HG02678 (cell line): ENCODE data around the gene ANXA2.
"Not testable (repeated sequence)": the region's sequence is repeated elsewhere in the genome, so short reads cannot be mapped to it uniquely, and the experiment has no call there.

Experiments
- ATAC-seq: cut with Tn5 transposase; IDR thresholded peaks from one replicate; pipeline ENCODE4 v1.9.1; 2021; ENCODE audit warnings: mild to moderate bottlenecking, moderate library complexity; ENCODE audit not compliant: unreplicated experiment

ANXA2 gene

DNA sequence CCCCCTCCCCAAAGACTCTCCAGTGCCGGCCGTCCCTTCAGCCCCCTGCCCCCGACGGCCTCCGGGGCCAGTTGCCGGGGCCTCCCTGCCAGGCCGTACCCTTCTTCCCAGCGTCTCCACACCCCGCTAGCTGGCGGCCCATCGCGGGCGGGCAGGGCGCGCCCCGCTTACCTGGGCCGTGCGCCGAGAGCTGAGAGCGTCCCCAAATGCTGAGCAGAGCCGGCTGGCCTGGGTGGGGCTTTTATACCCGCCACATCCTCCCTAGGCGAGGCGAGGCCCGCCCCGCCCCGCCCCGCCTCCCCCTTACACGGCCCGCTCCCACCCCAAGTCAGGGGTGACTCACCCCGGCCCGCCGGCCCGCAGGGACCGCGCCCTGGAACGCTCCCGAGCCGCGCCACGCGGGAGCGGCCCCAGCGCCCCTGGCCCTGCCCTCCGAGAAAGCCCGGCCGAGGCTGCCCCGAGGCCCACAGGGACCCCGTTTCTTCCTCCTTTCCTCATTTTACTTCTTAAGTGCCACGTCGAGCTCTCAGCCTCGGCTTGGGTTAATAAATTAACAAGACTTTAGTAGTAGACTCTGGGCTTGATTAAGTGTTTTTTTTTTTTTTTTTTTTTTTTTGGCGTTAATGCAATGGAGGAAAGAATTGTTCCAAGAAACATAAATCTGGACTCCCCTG lies at the start of gene ANXA2:
Gene ANXA2, minus strand, starts transcription at position 215 of the 674 bp plus-strand sequence. CDS start 11,911 bp downstream, outside the sequence.
- peak; percentile 71 for ATAC-seq

DNA sequence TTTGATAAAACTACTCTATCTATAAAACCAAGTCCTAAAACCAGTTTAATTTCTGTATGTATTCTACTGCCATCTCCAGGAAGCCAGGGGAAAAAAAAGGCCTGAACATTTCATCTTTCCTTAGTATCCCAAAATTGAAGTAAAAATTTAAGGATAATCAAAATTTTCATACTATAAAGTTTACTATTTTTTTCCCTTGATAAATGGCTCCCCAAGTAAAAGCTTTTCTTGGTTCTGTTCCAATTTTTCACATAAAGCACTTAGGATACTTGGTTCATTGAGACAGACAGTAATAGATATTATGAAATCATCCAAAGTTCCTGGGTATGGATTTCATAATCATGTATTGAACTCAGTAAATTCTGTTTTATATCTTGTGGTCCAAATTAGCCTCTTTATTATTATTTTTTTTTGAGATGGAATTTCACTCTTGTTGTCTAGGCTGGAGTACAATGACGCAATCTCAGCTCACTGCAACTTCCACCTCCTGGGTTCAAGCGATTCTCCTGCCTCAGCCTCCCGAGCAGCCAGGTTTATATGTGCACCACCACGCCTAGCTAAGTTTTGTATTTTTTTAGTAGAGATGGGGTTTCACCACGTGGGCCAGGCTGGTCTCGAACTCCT lies 46.6 kb upstream of the ANXA2 start:
- no peak for ATAC-seq

DNA sequence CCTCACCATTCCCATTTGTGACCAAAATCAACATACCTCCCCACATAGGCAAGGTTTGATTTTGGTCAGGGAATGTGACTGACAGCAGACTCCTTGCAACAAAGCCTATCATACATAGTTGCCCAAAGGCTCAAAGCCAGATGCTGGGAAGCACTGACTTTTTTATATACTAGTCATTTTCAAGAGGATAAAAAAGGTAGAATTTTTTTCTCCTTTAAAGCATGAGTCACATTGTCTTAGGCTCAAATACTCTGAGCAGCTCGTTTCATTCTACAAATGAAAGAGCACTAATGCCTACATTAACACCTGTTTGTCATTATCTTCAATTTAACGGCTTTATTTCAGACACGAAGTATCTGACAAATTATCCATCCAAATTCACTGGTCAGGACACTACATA lies 45.0 kb upstream of the ANXA2 start:
- ATAC-seq: no peak

DNA sequence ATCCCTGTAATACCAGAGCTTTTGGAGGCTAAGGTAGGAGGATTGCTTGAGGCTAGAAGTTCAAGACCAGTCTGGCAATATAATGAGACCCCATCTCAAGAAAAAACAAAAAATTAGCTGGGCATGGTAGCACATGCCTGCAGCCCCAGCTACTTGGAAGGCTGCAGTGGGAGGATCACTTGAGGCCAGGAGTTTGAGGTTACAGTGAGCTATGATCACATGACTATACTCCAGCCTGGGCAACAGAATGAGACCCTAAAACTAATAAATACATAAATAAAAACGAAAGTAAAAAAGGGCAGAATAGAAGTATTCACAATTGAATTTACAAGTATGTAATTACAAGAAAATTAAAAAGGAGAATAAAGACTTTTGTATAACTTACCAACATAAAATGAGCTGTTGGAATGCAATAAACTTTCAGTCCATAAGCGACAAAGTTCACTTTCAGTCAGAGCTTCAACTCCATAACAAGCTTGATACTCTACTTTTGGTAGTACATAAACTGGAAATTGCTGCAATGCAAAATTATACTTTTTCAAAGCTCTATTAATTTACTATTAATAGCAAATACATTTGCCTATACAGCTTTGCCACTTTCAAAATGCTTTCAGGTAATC lies 44.4 kb upstream of the ANXA2 start:
- no peak for ATAC-seq

DNA sequence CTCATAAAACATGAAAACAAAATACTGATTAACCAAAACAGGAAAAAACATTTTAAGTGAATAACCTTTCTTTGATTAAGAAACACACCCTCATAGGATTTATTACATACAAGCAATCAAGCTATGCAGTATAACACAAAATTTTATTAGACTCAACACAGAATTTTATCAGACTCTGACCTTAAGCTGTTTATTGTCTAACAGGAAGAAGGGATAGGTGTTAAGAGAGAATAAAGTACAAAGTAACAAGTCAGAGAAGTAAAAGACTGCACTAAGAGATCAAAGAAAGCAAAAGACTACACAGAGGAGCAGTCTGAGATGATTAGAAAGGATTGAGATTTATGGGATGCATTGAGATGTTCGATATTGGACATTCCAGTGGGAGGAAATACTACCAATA lies 43.5 kb upstream of the ANXA2 start:
- no peak for ATAC-seq

DNA sequence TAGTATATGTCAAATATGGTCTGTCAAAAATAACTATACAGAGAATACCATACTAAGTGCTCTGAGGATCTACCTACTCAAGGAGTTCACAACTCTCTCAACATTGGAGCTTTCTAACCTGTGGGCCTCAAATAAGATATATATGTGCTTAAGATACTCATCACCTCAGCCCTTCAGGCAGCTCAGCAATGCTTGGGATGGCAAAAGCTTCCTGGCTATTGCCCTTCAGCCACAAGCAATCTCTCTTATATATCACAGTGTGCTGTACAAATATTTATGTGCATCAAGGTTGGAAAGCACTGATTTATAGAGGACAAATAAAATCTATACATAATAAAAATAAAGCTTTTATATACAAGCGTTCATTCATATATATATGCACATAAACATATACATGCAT lies 40.9 kb upstream of the ANXA2 start:
- no peak for ATAC-seq

DNA sequence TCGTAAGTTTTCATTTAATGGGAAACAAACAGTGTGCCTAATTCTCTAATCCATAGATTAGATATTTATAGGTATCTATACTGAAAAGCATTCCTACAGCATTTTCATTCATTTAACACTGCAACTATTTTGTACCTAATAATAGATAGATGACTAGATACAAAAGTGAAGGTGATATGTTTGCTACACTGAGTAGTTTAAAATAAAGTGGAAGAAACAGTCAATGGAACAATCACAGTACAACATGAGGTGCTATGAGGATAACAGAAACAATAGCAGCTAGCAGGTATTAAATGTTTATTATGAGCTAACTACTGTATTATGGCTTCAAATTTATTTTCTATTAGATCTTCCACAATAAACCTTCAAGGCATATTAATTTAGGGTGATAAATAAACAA lies 31.1 kb upstream of the ANXA2 start:
- ATAC-seq: no peak

DNA sequence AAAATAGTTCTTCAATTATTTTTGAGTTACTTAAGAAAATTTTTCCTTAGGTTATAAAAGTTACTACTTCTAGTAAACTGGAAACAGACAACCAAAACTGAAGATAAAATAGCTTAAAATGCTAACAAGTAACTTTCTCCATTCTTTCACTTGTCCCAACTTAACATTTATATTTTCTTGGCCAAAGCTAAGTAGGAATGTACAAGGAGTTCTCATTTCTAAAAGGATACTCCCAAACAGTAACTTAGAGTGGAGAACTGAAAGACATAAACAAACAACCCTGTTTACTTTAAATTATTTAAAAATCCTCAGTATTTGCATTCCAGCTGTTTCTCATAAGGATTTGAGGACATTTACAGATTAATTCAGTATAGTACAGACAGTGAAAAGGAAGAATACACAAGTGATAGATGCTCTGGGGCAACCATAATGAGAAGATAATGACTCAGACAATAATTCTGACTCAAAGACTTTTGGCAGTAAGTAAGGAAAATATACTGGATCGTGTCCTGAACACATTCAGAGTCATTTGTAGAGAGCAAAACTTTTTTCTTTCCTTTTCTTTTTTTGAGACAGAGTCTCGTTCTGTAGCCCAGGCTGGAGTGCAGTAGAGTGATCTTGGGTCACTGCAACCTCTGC lies 29.2 kb upstream of the ANXA2 start:
- ATAC-seq: no peak

DNA sequence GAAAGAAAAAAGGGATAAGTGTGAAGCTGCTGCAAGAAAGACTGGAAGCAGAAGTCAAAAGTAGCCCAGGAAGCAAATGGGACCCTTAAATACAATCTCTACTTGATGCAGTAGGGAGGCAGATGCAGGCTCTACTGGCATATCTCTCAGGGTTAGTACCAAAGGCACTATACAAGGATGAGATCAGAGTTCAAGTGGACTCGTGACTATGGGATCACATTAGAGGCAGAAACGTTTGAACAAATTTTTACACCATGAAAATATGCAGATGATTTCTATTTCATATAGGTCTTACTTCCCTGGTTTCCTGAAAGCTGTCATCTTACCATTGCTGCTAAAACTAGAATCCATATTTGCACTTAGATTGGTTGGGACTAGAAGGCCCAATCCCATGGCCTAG lies 27.7 kb upstream of the ANXA2 start:
- no peak for ATAC-seq

DNA sequence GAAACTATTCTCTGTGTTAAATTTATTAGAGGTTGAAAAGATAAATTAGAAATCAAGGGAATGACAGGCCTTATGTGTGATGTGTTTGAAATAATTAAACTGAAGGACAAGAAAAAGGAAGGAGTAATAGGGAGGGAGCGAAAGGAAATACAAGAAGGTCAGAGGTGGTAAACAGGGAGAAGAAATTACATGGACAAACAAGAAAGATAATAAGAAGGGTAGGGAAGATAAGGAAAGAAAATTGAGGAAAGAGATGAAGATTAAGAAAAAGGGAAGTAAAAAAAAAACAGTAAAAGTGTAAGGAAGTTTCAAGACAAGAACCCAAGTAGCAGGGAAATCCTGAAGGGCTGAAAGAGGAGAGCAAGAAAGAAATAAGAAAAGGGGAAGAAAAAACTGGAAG lies 26.2 kb upstream of the ANXA2 start:
- no peak for ATAC-seq

DNA sequence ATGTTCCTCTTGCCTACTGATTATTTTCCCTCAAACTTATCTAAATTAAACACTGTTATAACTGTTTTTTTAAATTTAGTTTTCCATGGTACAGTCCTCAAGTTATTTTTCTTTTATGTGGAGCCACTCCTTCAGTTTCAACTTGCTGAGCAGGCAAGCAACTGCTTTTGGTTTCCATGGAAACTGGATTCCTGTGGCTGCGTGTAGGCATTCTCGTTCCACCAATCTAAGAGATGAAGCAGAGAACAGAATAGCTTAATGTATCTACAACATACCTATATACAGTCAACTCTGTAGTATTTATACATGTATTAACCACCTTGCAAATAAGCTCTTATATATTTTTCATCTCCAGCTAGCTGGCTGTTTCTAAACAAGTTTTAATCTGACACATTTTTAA lies 25.8 kb upstream of the ANXA2 start:
- no peak for ATAC-seq

DNA sequence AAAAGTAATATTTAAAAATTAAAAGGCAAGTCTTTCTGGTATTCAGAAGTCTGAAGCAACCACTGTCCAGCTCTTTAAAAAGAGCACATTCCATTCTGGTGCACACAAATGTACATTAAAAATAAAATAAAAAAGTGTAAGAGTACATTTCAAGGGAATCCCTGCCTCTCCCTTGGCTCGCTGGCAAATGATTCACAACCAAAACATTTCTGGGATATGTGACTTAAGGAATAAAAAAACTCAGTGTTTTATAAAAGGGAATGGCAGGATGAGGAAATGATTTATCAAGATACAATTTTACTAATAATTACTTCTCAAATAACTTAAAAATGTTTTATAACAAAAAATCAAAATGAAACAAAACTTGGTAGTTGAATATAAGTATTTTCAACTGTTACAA lies 23.8 kb upstream of the ANXA2 start:
- no peak for ATAC-seq

DNA sequence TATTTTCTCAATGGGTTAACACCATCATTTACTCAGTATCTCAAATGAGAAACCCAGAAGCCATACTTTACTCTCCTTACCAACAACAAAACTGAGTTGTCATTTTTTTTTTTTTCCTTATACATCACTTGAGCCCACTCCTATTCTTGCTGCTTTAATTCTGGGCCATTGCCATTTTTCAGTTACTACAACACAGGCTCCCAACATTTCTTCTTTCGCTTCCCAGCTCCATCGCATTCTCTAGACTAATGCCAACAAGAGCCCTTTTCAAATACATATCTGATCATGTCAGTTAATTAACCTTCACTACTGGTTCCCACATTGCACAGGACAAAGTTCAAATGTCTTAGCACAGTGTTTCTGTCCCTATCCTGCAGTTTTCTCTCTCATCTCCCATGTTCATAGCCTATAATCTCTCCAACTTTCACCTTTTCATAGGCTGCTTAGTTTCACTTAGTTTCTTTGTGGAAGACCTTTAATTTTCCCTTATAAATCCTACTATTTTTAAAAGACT lies 22.5 kb upstream of the ANXA2 start:
- no peak for ATAC-seq

DNA sequence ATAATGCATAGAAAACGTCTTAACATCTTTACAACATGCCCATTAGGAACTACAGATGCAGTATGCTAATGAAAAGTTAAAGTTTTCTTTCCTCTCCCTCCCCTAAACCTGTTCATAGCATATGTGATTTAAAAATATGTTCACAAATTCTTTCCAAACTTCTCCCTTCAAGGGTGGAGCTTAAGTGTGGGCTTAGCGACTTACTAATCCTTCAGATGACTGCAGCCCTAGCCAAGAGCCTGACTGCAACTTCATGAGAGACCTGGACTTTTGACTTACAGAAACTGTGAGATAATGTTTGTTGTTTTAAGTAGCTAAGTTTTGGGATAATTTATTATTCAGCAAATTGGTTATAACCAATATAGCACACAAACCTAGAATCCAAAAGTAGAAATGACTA lies 22.0 kb upstream of the ANXA2 start:
- ATAC-seq: no peak

DNA sequence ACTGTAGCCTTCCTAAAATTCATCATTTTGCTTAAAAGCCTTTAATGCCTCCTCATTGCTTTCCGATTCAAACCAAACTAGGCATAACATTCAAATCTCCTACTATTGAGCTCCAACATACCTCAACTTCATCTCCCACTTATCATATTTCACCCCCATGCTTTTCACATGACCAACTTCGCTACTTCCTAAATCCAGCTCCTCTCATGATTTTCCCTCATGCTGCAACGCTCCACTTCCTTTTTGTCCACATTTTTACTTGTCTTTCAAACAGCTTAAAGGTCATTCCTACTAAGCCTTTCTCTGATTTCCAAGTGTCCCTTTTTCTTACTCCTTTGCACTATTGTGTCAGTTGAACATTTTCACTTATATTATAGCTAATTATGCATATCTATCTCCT lies 20.3 kb upstream of the ANXA2 start:
- no peak for ATAC-seq

DNA sequence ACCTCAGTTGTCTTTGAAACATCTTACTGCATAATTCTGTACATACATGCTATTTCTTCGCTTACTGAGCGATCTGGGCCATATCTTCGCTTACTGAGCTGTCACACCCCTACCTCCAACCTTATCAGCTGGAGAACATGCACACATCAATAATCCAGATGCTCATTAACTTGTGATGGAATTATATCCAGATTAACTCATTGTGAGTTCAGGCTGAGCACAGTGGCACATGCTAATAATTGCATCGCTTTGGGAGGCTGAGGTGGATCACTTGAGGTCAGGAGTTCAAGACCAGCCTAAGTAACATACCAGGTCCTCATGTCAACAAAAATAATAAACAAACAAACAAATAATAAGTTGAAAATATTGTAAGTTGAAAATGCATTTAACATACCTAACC lies 19.3 kb upstream of the ANXA2 start:
- ATAC-seq: no peak

DNA sequence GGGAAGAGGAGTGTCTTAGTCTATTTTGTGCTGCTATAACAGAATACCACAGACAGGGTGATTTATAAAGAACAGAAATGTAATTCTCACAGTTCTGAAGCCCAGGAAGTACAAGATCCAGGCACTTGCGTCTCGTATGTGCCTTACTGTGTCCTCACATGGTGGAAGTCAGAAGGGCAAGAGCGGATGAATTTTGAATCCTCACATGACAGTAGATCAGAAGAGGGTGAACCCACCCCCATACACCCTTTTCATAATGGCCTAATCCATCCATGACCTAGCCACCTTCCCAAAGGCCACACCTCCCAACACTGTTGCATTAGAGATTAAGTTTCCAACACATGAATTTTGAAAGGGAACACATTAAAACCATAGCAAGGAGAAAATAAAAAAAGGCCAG lies 18.7 kb upstream of the ANXA2 start:
- ATAC-seq: no peak

DNA sequence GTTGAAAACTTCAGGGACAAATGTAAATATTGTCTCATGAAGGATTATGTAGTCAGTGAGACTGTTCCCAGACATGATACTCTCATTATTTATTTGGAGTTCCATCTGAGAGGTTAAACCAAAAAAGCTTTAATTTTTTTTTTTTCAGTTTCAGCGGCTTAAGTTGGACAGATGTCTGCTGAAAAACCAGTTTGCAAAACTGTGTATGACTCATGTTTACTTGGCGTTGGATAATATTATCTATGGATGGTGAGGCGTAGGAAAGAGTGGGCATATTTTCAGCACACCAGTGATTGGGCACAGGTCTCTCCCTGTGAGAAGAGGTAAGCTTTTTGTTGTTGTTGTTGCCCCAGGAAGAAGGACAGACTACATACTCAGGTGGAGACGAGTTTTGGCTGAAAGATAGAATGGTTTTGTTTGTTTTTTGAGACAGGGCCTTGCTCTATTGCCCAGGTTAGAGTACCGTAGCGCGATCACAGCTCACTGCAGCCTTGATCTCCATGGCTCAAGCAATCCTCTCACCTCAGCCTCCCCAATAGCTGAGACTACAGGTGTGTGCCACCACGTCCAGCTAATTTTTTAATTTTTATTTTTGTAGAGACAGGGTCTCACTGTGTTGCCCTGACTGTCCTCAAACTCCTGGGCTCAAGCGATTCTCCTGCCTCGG lies 16.4 kb upstream of the ANXA2 start:
- no peak for ATAC-seq

DNA sequence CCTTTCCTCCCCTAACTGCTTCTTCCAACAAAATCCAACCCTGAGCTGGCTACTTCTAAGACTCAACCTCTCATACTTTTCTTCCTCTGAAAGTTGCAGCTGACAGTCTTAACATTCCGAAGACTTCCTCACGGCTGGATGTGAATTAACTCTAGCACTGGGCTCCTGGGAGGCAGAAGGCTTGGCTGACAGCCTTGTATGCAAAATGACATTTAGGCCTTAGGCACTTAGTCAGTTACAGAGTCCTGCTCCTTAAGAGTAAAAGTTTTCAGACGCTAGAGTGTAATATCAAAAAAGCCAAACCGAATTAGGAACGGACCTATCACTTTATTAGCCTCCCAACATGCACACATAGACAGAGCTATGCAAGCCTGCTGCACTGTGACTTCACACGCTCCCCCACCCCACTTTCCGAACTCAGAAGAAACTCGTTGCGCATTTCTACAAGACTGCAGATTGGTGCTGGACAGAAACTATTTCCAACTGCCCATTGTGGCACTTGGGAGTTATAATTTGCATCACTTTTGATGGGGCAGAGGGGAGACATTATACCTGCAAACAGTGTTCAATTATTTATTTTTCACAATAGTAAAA lies 15.5 kb upstream of the ANXA2 start:
- ATAC-seq: no peak

DNA sequence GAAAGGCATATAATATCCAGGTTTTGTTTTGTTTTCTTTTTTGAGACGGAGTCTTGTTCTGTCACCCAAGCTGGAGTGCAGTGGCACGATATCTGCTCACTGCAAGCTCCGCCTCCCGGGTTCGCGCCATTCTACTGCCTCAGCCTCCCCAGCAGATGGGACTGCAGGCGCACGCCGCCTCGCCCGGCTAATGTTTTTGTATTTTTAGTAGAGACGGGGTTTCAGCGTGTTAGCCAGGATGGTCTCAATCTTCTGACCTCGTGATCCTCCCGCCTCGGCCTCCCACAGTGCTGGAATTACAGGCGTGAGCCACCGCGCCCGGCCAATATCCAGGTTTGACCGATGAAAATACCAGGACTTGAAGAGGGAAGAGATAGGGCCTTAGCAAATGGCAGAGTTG lies 15.0 kb upstream of the ANXA2 start:
- not testable (repeated sequence) for ATAC-seq
